SK-N-SH (cell line): ENCODE results near the gene CILP. TPM values are rescaled to one million over a fixed set of nuclear protein-coding genes. Genes with fewer than 3 reads are reported as not detected.

Source experiments
- CTCF ChIA-PET: fragments of 300-600, 350-600 bp; formaldehyde crosslinking; extraction: SDS; loops from one replicate; lab custom pipeline; 2021; lab: Yijun Ruan, JAX
- POLR2A ChIA-PET: fragments of 350-600 bp; sonication (Branson Sonifier 250); formaldehyde crosslinking; extraction: SDS; loops from one replicate; lab custom pipeline; 2020; ENCODE audit warnings: antibody characterized with exemption, inconsistent platforms; lab: Yijun Ruan, JAX
- DNase-seq: peaks from one replicate; pipeline ENCODE4 v3.0.0; 2012
- H2AFZ ChIP-seq: fragments of 200-600 bp; sonication (generic); 2 replicates; pipeline ENCODE4 v1.8.1; 2016; ENCODE audit warnings: antibody characterized with exemption, mild to moderate bottlenecking, low read depth
- H3F3A ChIP-seq: fragments of 200-600 bp; sonication (generic); replicated peaks from 2 replicates; pipeline ENCODE3; 2016; ENCODE audit warnings: antibody characterized with exemption, mild to moderate bottlenecking; ENCODE audit not compliant: insufficient read depth
- H3K27ac ChIP-seq, 2 experiments: fragments of 200-500 bp in 1 of 2; fragments of 200-600 bp in 1 of 2; sonication (Bioruptor generic) in 1 of 2; sonication (generic), shearing (Covaris generic) in 1 of 2; 2 replicates each; pipeline versions ENCODE4 v1.5.1 to v1.6.1; 2014 to 2016; ENCODE audit warnings: low read depth in 2 of 2, inconsistent platforms in 1 of 2, low read length in 1 of 2, mild to moderate bottlenecking in 1 of 2, mixed read lengths in 1 of 2
- H3K27me3 ChIP-seq: fragments of 200-600 bp; sonication (generic), shearing (Covaris generic); 2 replicates; pipeline ENCODE4 v1.6.1; 2016; ENCODE audit warnings: mixed run types; ENCODE audit not compliant: insufficient read depth
- H3K36me3 ChIP-seq, 2 experiments: fragments of 200-500 bp in 1 of 2; fragments of 200-600 bp in 1 of 2; sonication (Bioruptor generic) in 1 of 2; sonication (generic) in 1 of 2; replicated peaks in 1 of 2; 2 replicates each; pipeline versions ENCODE3 to v1.5.1; 2014 to 2016; ENCODE audit warnings: low read length in 1 of 2, mild to moderate bottlenecking in 1 of 2; ENCODE audit not compliant: insufficient read depth in 2 of 2, control insufficient read depth in 1 of 2
- H3K4me1 ChIP-seq, 2 experiments: fragments of 200-500 bp in 1 of 2; fragments of 200-600 bp in 1 of 2; sonication (Bioruptor generic) in 1 of 2; sonication (generic), shearing (Covaris generic) in 1 of 2; 2 replicates each; pipeline versions ENCODE4 v1.5.1 to v1.6.1; 2014 to 2016; ENCODE audit warnings: low read depth in 1 of 2, low read length in 1 of 2, mixed run types in 1 of 2; ENCODE audit not compliant: insufficient read depth in 2 of 2, control insufficient read depth in 1 of 2
- H3K4me2 ChIP-seq: fragments of 200-600 bp; sonication (generic), shearing (Covaris generic); 2 replicates; pipeline ENCODE4 v1.6.1; 2017; ENCODE audit warnings: mixed run types
- H3K4me3 ChIP-seq, 2 experiments: fragments of 200-500 bp in 1 of 2; fragments of 200-600 bp in 1 of 2; sonication (Bioruptor generic) in 1 of 2; sonication (generic), shearing (Covaris generic) in 1 of 2; 2 replicates each; pipeline versions ENCODE4 v1.5.1 to v1.8.1; 2014 to 2016; ENCODE audit warnings: low read depth in 2 of 2, inconsistent platforms in 1 of 2, low read length in 1 of 2, mild to moderate bottlenecking in 1 of 2, mixed read lengths in 1 of 2, moderate library complexity in 1 of 2
- H3K79me2 ChIP-seq: fragments of 200-600 bp; sonication (generic); 2 replicates; pipeline ENCODE4 v1.8.1; 2017; ENCODE audit warnings: mild to moderate bottlenecking; ENCODE audit not compliant: insufficient read depth
- H3K9ac ChIP-seq: fragments of 200-600 bp; sonication (generic); 2 replicates; pipeline ENCODE4 v1.6.1; 2017; ENCODE audit warnings: mixed run types
- H3K9me2 ChIP-seq: fragments of 200-600 bp; sonication (generic); 2 replicates; pipeline ENCODE4 v1.6.1; 2017; ENCODE audit warnings: mixed run types
- H3K9me3 ChIP-seq: fragments of 200-600 bp; sonication (generic); 2 replicates; pipeline ENCODE4 v1.6.1; 2017; ENCODE audit warnings: mixed run types, mild to moderate bottlenecking, moderate library complexity
- H4K20me1 ChIP-seq: fragments of 200-600 bp; sonication (generic); 2 replicates; pipeline ENCODE4 v1.6.1; 2017; ENCODE audit warnings: mild to moderate bottlenecking, mixed run types; ENCODE audit not compliant: insufficient read depth
- CTCF ChIP-seq: fragments of 200-600 bp; sonication (generic); IDR thresholded peaks from 2 replicates; pipeline ENCODE4 v1.6.1; 2017; ENCODE audit warnings: antibody characterized with exemption, mild to moderate bottlenecking, moderate library complexity
- ELF1 ChIP-seq: IDR thresholded peaks from 2 replicates; pipeline ENCODE4 v1.4.0; 2012
- EP300 ChIP-seq, 2 experiments: IDR thresholded peaks; 2 replicates each; pipeline versions ENCODE4 v1.4.0 to v1.6.1; 2012; ENCODE audit warnings: borderline replicate concordance in 1 of 2, low read depth in 1 of 2, low read length in 1 of 2
- EZH2phosphoT487 ChIP-seq: fragments of 200-600 bp; sonication (generic); IDR thresholded peaks from 2 replicates; pipeline ENCODE4 v1.6.1; 2017; ENCODE audit warnings: low read depth, mixed run types, mild to moderate bottlenecking, antibody characterized with exemption, moderate library complexity, borderline replicate concordance
- GABPA ChIP-seq: IDR thresholded peaks from 2 replicates; pipeline ENCODE4 v1.4.0; 2012; ENCODE audit warnings: low read depth, mild to moderate bottlenecking
- GATA2 ChIP-seq: sonication (generic); formaldehyde crosslinking; IDR thresholded peaks from 2 replicates; pipeline ENCODE4 v1.5.0; 2020; ENCODE audit warnings: mild to moderate bottlenecking, missing genetic modification reagents
- MAX ChIP-seq: IDR thresholded peaks from 2 replicates; pipeline ENCODE4 v1.4.0; 2012; ENCODE audit warnings: low read depth
- MEF2A ChIP-seq: IDR thresholded peaks from 2 replicates; pipeline ENCODE4 v1.4.0; 2012; ENCODE audit warnings: low read depth, borderline replicate concordance
- MXI1 ChIP-seq: IDR thresholded peaks from 2 replicates; pipeline ENCODE4 v1.6.1; 2012; ENCODE audit warnings: mild to moderate bottlenecking, low read depth, low read length, improper control_type of control experiment
- RAD21 ChIP-seq: IDR thresholded peaks from 2 replicates; pipeline ENCODE4 v1.6.1; 2012; ENCODE audit warnings: mild to moderate bottlenecking, low read length
- REST ChIP-seq: IDR thresholded peaks from 2 replicates; pipeline ENCODE4 v1.6.1; 2012; ENCODE audit warnings: mild to moderate bottlenecking, low read depth, low read length, moderate library complexity
- SIN3A ChIP-seq: IDR thresholded peaks from 2 replicates; pipeline ENCODE4 v1.6.1; 2012; ENCODE audit warnings: low read depth, mild to moderate bottlenecking, low read length, moderate library complexity, borderline replicate concordance
- SMC3 ChIP-seq: IDR thresholded peaks from 2 replicates; pipeline ENCODE4 v1.6.1; 2012; ENCODE audit warnings: low read depth, low read length, improper control_type of control experiment
- TCF12 ChIP-seq: IDR thresholded peaks from 2 replicates; pipeline ENCODE4 v1.4.0; 2012
- TEAD4 ChIP-seq: IDR thresholded peaks from 2 replicates; pipeline ENCODE4 v1.4.0; 2012; ENCODE audit warnings: mild to moderate bottlenecking, borderline replicate concordance; ENCODE audit not compliant: insufficient read depth
- WGBS: methylation state at CpG from one replicate; pipeline ENCODE4 v1.1.6; 2017; ENCODE audit warnings: low lambda C conversion rate; 5-methylcytosine and 5-hydroxymethylcytosine counted together
- polyA plus RNA-seq, 3 experiments: library from polyadenylated mRNA; depleted of rRNA; stranded (reverse); fragments of >200 nt; gene quantifications; 2 replicates each; pipeline ENCODE4 v1.2.3, GENCODE V29; 2012
- TF ChIP-seq, protein P1 (sequence below): IDR thresholded peaks from 2 replicates; pipeline ENCODE4 v1.4.0; 2012; ENCODE audit warnings: low read depth, borderline replicate concordance

The CILP gene
- polyA plus RNA-seq, 1 of the 3 experiments (the other 2 are of a cell fraction) = 0.03 TPM

- POLR2A ChIA-PET = interaction anchor here (0.6 kb wide), 1 partner anchor 7 kb away, joined by 3 read pairs; no protein-coding TSS in a partner anchor
- DNase-seq = no peak
- TF ChIP-seq REST (no peak), SIN3A (no peak), TCF12 (no peak), GATA2 (no peak), MAX (no peak), TEAD4 (no peak), ELF1 (no peak), EP300 (IDR thresholded peaks at IDR 0.05; ENCODE audit: borderline replicate concordance in 1 of 2, low read depth in 1 of 2, low read length in 1 of 2) (no peak), CTCF (no peak), EZH2phosphoT487 (no peak), GABPA (no peak), MXI1 (no peak), RAD21 (no peak), MEF2A (no peak), SMC3 (no peak)
- TF ChIP-seq, protein P1, sequence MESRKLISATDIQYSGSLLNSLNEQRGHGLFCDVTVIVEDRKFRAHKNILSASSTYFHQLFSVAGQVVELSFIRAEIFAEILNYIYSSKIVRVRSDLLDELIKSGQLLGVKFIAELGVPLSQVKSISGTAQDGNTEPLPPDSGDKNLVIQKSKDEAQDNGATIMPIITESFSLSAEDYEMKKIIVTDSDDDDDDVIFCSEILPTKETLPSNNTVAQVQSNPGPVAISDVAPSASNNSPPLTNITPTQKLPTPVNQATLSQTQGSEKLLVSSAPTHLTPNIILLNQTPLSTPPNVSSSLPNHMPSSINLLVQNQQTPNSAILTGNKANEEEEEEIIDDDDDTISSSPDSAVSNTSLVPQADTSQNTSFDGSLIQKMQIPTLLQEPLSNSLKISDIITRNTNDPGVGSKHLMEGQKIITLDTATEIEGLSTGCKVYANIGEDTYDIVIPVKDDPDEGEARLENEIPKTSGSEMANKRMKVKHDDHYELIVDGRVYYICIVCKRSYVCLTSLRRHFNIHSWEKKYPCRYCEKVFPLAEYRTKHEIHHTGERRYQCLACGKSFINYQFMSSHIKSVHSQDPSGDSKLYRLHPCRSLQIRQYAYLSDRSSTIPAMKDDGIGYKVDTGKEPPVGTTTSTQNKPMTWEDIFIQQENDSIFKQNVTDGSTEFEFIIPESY = no peak
- Histone ChIP-seq H4K20me1 (no peaks in the 10 kb centered on the region), H3K9me2 (no peaks in the 10 kb centered on the region), H3K27ac (no peak overlapping the region), H2AFZ (no peak overlapping the region), H3K79me2 (no peaks in the 10 kb centered on the region), H3K9me3 (no peaks in the 10 kb centered on the region), H3F3A (no peaks in the 10 kb centered on the region), H3K4me2 (no peak overlapping the region), H3K27me3 (no peaks in the 10 kb centered on the region), H3K4me1 (peaks cover 9 to 38% of the 10 kb centered on the region in 2 experiments; a peak in 2 of 4 replicates), H3K36me3 (no peaks in the 10 kb centered on the region), H3K9ac (no peak overlapping the region), H3K4me3 (no peak overlapping the region)
- 77% methylated on average over 15 of the region's 17 CpGs for WGBS
- CTCF ChIA-PET = interaction anchor here (0.9 to 1.2 kb wide), 4 partner anchors 14 to 175 kb away, joined by 3 to 5 read pairs (median 4); no protein-coding TSS in a partner anchor
Observed at GRCh38 chr15:65209701-65210643, 1.3 kb downstream of the CILP start.
